Subcutaneous adipose tissue (tissue), 4 donors: ENCODE results near the gene TP63. TPM values are rescaled to one million over a fixed set of nuclear protein-coding genes. Genes with fewer than 3 reads are reported as not detected.

Source experiments
- CTCF ChIP-seq: fragments of 450-650 bp; IDR thresholded peaks from one replicate; pipeline ENCODE4 v1.5.1; 2016; ENCODE audit warnings: low read depth, mild to moderate bottlenecking, control low read depth, antibody characterized with exemption, moderate library complexity
- total RNA-seq, 4 donors: library from RNA; depleted of rRNA; stranded (reverse); fragments of >200 nt; gene quantifications; one replicate each; pipeline ENCODE4 v1.1.0, GENCODE V29; 2016

The TP63 gene
- total RNA-seq, 4 donors from 2014 or later, result 0.17 to 0.44 TPM; not detected in 2

GRCh38 chr3:189842681-189843602, 211.8 kb downstream of the TP63 start:
- TF ChIP-seq CTCF, result no peak

- no peak for TF ChIP-seq CTCF
These were observed 213.9 kb downstream of the TP63 start for GRCh38 chr3:189845069-189845468.

- no peak for TF ChIP-seq CTCF
These were observed 217.3 kb downstream of the TP63 start for GRCh38 chr3:189848395-189849040.

- no peak for TF ChIP-seq CTCF
These were observed 218.1 kb downstream of the TP63 start for GRCh38 chr3:189849262-189849661.

- TF ChIP-seq CTCF, result no peak
These were observed 220.5 kb downstream of the TP63 start for GRCh38 chr3:189851682-189852081.

- no peak for TF ChIP-seq CTCF
These were observed 222.7 kb downstream of the TP63 start for GRCh38 chr3:189853906-189854305.

- TF ChIP-seq CTCF, result no peak
These were observed 229.1 kb downstream of the TP63 start for GRCh38 chr3:189860296-189860695.
